K562 (cell line): Measurements from ENCODE around the gene SP140L. TPM values are rescaled to one million over a fixed set of nuclear protein-coding genes. Genes with fewer than 3 reads are reported as not detected.

Source experiments
- ATAC-seq: fragments of 200-7000 bp; cut with Tn5 transposase; 3 replicates; pipeline ENCODE4 v1.9.1; 2020; ENCODE audit warnings: moderate library complexity
- BruUV-seq: library from RNA; stranded (reverse); fragments of 400-500 nt; replicated peaks from 2 replicates; lab custom pipeline; 2021; lab: Mats Ljungman, UMichigan
- CTCF ChIA-PET: fragments of 300-600 bp; formaldehyde crosslinking; extraction: SDS; loops from one replicate; lab custom pipeline; 2021; ENCODE audit warnings: low intra/inter-chr PET ratio; lab: Yijun Ruan, JAX
- POLR2A ChIA-PET: fragments of 300-600, 350-650 bp; sonication (Branson Sonifier 250); formaldehyde crosslinking; extraction: SDS; loops from one replicate; lab custom pipeline; 2021; ENCODE audit warnings: antibody characterized with exemption, inconsistent platforms; lab: Yijun Ruan, JAX
- DNase-seq, 4 experiments: peaks; one replicate each; pipeline versions ENCODE4 v3.0.0 to v3.0.0-alpha.2; 2011 to 2018; ENCODE audit warnings: low spot score in 3 of 4, mixed read lengths in 3 of 4; ENCODE audit errors: extremely low read depth in 1 of 4
- FAIRE-seq: peaks from 2 replicates; lab custom pipeline; 2011; peaks lifted over from hg19 to GRCh38; lab: Jason Lieb, UNC
- H2AFZ ChIP-seq: 2 replicates; pipeline ENCODE4 v1.6.0; 2011; ENCODE audit warnings: low read depth, low read length, control low read depth, inconsistent platforms
- H3K27ac ChIP-seq: fragments of 200-600 bp; 3 replicates; pipeline ENCODE4 v1.8.0; 2011; ENCODE audit warnings: low read depth, mild to moderate bottlenecking, control low read depth, inconsistent platforms, low read length, moderate library complexity, mixed read lengths; ENCODE audit errors: extremely low read depth
- H3K27me3 ChIP-seq, 2 experiments: fragments of 300-600 bp in 1 of 2; 2 replicates in 1 of 2; 3 replicates in 1 of 2; pipeline versions ENCODE4 v1.6.0 to v1.8.0; 2011; ENCODE audit warnings: inconsistent platforms in 2 of 2, low read length in 2 of 2, mild to moderate bottlenecking in 1 of 2, mixed read lengths in 1 of 2, moderate library complexity in 1 of 2; ENCODE audit not compliant: control insufficient read depth in 2 of 2, insufficient read depth in 2 of 2
- H3K36me3 ChIP-seq: fragments of 300-600 bp; 3 replicates; pipeline ENCODE4 v1.8.0; 2011; ENCODE audit warnings: mild to moderate bottlenecking, low read length, inconsistent platforms; ENCODE audit not compliant: control insufficient read depth, insufficient read depth
- H3K4me1 ChIP-seq, 2 experiments: fragments of 200-600 bp in 1 of 2; replicated peaks in 1 of 2; 2 replicates in 1 of 2; 3 replicates in 1 of 2; pipeline versions ENCODE4 v1.5.1 to v1.8.0; 2011; ENCODE audit warnings: inconsistent platforms in 2 of 2, low read length in 2 of 2, mild to moderate bottlenecking in 1 of 2, mixed read lengths in 1 of 2, moderate library complexity in 1 of 2; ENCODE audit not compliant: control insufficient read depth in 2 of 2, insufficient read depth in 2 of 2
- H3K4me2 ChIP-seq: 2 replicates; pipeline ENCODE4 v1.6.1; 2011; ENCODE audit warnings: low read length, control low read depth, inconsistent platforms, mixed read lengths; ENCODE audit not compliant: insufficient read depth
- H3K4me3 ChIP-seq: fragments of 200-600 bp; sonication (generic), shearing (Covaris generic); 2 replicates; pipeline ENCODE4 v1.5.1; 2016; ENCODE audit warnings: control low read depth, inconsistent platforms
- H3K79me2 ChIP-seq: fragments of 200-600 bp; 3 replicates; pipeline ENCODE4 v1.8.0; 2011; ENCODE audit warnings: low read length, inconsistent platforms; ENCODE audit not compliant: control insufficient read depth, insufficient read depth
- H3K9ac ChIP-seq, 2 experiments: 2 replicates each; pipeline versions ENCODE4 v1.6.0 to v1.6.1; 2011; ENCODE audit warnings: low read depth in 2 of 2, low read length in 2 of 2, control low read depth in 1 of 2, inconsistent platforms in 1 of 2, mild to moderate bottlenecking in 1 of 2, mixed read lengths in 1 of 2; ENCODE audit not compliant: insufficient read depth in 1 of 2
- H3K9me1 ChIP-seq: one replicate; pipeline ENCODE4 v1.6.0; 2011; ENCODE audit warnings: inconsistent platforms, mild to moderate bottlenecking, low read length, moderate library complexity; ENCODE audit not compliant: control insufficient read depth, insufficient read depth
- H3K9me3 ChIP-seq: replicated peaks from 2 replicates; pipeline ENCODE4 v1.5.1; 2011; ENCODE audit warnings: low read depth, low read length, inconsistent platforms; ENCODE audit not compliant: control insufficient read depth, insufficient read depth
- H4K20me1 ChIP-seq: replicated peaks from 2 replicates; pipeline ENCODE4 v1.6.1; 2011; ENCODE audit warnings: low read length, inconsistent platforms, mixed read lengths; ENCODE audit not compliant: control insufficient read depth, insufficient read depth
- ASH1L ChIP-seq: fragments of 450-650 bp; IDR thresholded peaks from 2 replicates; pipeline ENCODE4 v1.6.1; 2018; ENCODE audit warnings: borderline replicate concordance, mild to moderate bottlenecking, low read depth; ENCODE audit not compliant: partially characterized antibody
- CSDE1 ChIP-seq, 2 experiments: fragments of 450-650 bp; IDR thresholded peaks; 2 replicates each; pipeline ENCODE4 v1.6.1; 2016; ENCODE audit warnings: mild to moderate bottlenecking in 1 of 2
- HEY1 ChIP-seq: fragments of 250-450 bp; sonication (Bioruptor Pico); IDR thresholded peaks from 2 replicates; pipeline ENCODE4 v1.5.0; 2020; ENCODE audit warnings: mild to moderate bottlenecking, moderate library complexity, borderline replicate concordance
- SIN3A ChIP-seq, 2 experiments: fragments of 150-350 bp in 1 of 2; IDR thresholded peaks; 2 replicates each; pipeline ENCODE4 v1.6.1; 2011 to 2016; ENCODE audit warnings: borderline replicate concordance in 2 of 2, low read depth in 2 of 2, low read length in 2 of 2, mild to moderate bottlenecking in 2 of 2, moderate library complexity in 2 of 2; ENCODE audit not compliant: control insufficient read depth in 1 of 2
- ZNF436 ChIP-seq: fragments of 250-450, 450-650 bp; sonication (Bioruptor Pico); formaldehyde crosslinking; IDR thresholded peaks from 2 replicates; pipeline ENCODE4 v1.7.0; 2020; ENCODE audit warnings: mild to moderate bottlenecking
- WGBS: fragments of 100-300 bp; shearing (Covaris generic); methylation state at CpG from one replicate; pipeline ENCODE4 v1.1.6; 2016; ENCODE audit warnings: low coverage, mixed read lengths; ENCODE audit not compliant: insufficient coverage; ENCODE audit errors: missing lambda C conversion rate; 5-methylcytosine and 5-hydroxymethylcytosine counted together
- in situ Hi-C: fragments of 300-500 bp; cut with MboI; formaldehyde crosslinking; loops from 4 replicates; pipeline ENCODE4 v1.15.0; 2018; ENCODE audit warnings: inconsistent platforms, mixed read lengths
- intact Hi-C: fragments of 100-400 bp; cut with micrococcal nuclease; formaldehyde crosslinking; loops from 2 replicates; pipeline ENCODE4 v1.14.2; 2022
- polyA plus RNA-seq, 8 experiments: library from polyadenylated mRNA; depleted of rRNA in 4 of 8; stranded (reverse) in 5 of 8; unstranded in 3 of 8; fragments of >200 nt; fragmentation: Nextera tagmentation in 2 of 8; fragmentation: Illumina TruSeq in 1 of 8; extraction: Ambion mirVana in 2 of 8; extraction: Trizol in 1 of 8; gene quantifications; 2 replicates each; pipeline versions ENCODE4 v1.2.1 to v1.2.3, GENCODE V29; 2011 to 2014; ENCODE audit warnings: inconsistent platforms in 1 of 8, missing spikeins in 1 of 8
- total RNA-seq, 7 experiments: library from RNA; depleted of rRNA in 6 of 7; stranded (reverse); fragments of >200 nt in 6 of 7; fragmentation: Illumina TruSeq in 2 of 7; extraction: Trizol in 2 of 7; gene quantifications; 2 replicates each; pipeline versions ENCODE4 v1.2.1 to v1.2.3, GENCODE V29; 2011 to 2021; ENCODE audit warnings: low replicate concordance in 1 of 7
- TF ChIP-seq, protein P1 (sequence below), 2 experiments: fragments of 450-650 bp in 1 of 2; sonication (generic) in 1 of 2; formaldehyde crosslinking in 1 of 2; IDR thresholded peaks; 2 replicates each; pipeline versions ENCODE4 v1.7.1 to v1.9.0; 2016 to 2022; ENCODE audit warnings: inconsistent platforms in 1 of 2, mild to moderate bottlenecking in 1 of 2, missing genetic modification reagents in 1 of 2
- TF ChIP-seq, protein P2 (sequence below): IDR thresholded peaks from 2 replicates; pipeline ENCODE4 v1.6.1; 2016; ENCODE audit warnings: missing genetic modification characterization, missing compliant biosample characterization
- TF ChIP-seq, protein P3 (sequence below): fragments of 450-650 bp; IDR thresholded peaks from 2 replicates; pipeline ENCODE4 v1.6.1; 2016; ENCODE audit warnings: mild to moderate bottlenecking

Gene SP140L
- total and polyA plus RNA-seq, 9 of the 15 experiments (the other 6 are each of a cell fraction or from before 2014, with no cell fraction given): 4.0 to 15.5 (median 11.3) TPM

DNA sequence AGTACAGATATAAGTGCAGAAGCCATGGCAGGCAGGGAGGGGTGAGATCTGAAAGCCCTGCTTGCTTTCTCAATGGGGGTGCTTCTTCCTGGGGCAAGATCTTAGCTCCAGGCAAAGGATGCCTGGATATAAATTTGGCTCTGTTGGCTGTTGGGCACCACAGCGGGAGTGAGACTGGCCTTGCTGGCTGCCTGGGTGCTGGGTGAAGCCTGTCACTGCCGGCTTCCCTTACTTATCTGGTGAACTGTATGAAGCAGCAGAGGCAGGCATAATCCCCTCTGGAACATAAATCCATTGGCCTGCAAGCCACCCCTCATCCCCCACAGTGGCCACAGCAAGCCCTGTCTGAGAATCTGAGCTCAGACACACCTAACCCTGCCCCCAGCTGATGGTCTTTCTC is 27.4 kb upstream of the SP140L start:
- DNase-seq (no peak), FAIRE-seq (no peak), ATAC-seq (no peak)
- Histone ChIP-seq H3K27me3 (0 out of 5 replicates have a peak, but pooled peaks cover 0 to 5% of the 10 kb centered on the region in 2 experiments), H3K4me2 (no peak overlapping the region), H3K9me3 (no peaks in the 10 kb centered on the region), H3K4me3 (no peak overlapping the region), H2AFZ (no peak overlapping the region), H3K27ac (no peak overlapping the region), H4K20me1 (no peaks in the 10 kb centered on the region), H3K36me3 (no peaks in the 10 kb centered on the region), H3K9ac (no peak overlapping the region), H3K9me1 (no peaks in the 10 kb centered on the region), H3K4me1 (no peaks in the 10 kb centered on the region), H3K79me2 (no peaks in the 10 kb centered on the region)
- intact Hi-C loops (no loop called here), in situ Hi-C loops (no loop called here)
- POLR2A ChIA-PET: interaction anchor here (0.7 kb wide), 1 partner anchor 120 kb away, joined by 3 read pairs; no protein-coding TSS in a partner anchor
- CTCF ChIA-PET: no interaction called here
- BruUV-seq: no TSS peak
- WGBS: 0% methylated on average over 2 of the region's 2 CpGs
- no peak for TF ChIP-seq ZNF436 (CRISPR knock-in tag)
- TF ChIP-seq, protein P1, sequence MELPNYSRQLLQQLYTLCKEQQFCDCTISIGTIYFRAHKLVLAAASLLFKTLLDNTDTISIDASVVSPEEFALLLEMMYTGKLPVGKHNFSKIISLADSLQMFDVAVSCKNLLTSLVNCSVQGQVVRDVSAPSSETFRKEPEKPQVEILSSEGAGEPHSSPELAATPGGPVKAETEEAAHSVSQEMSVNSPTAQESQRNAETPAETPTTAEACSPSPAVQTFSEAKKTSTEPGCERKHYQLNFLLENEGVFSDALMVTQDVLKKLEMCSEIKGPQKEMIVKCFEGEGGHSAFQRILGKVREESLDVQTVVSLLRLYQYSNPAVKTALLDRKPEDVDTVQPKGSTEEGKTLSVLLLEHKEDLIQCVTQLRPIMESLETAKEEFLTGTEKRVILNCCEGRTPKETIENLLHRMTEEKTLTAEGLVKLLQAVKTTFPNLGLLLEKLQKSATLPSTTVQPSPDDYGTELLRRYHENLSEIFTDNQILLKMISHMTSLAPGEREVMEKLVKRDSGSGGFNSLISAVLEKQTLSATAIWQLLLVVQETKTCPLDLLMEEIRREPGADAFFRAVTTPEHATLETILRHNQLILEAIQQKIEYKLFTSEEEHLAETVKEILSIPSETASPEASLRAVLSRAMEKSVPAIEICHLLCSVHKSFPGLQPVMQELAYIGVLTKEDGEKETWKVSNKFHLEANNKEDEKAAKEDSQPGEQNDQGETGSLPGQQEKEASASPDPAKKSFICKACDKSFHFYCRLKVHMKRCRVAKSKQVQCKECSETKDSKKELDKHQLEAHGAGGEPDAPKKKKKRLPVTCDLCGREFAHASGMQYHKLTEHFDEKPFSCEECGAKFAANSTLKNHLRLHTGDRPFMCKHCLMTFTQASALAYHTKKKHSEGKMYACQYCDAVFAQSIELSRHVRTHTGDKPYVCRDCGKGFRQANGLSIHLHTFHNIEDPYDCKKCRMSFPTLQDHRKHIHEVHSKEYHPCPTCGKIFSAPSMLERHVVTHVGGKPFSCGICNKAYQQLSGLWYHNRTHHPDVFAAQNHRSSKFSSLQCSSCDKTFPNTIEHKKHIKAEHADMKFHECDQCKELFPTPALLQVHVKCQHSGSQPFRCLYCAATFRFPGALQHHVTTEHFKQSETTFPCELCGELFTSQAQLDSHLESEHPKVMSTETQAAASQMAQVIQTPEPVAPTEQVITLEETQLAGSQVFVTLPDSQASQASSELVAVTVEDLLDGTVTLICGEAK (IDR thresholded peaks at IDR 0.05): no peak
- TF ChIP-seq, protein P1 (CRISPR knock-in tag; IDR thresholded peaks at IDR 0.05): no peak
- no peak for TF ChIP-seq ASH1L
- no peak for TF ChIP-seq CSDE1 (IDR thresholded peaks at IDR 0.05)
- TF ChIP-seq, protein P2, sequence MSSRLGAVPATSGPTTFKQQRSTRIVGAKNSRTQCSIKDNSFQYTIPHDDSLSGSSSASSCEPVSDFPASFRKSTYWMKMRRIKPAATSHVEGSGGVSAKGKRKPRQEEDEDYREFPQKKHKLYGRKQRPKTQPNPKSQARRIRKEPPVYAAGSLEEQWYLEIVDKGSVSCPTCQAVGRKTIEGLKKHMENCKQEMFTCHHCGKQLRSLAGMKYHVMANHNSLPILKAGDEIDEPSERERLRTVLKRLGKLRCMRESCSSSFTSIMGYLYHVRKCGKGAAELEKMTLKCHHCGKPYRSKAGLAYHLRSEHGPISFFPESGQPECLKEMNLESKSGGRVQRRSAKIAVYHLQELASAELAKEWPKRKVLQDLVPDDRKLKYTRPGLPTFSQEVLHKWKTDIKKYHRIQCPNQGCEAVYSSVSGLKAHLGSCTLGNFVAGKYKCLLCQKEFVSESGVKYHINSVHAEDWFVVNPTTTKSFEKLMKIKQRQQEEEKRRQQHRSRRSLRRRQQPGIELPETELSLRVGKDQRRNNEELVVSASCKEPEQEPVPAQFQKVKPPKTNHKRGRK (tag): no peak
- TF ChIP-seq, protein P3, sequence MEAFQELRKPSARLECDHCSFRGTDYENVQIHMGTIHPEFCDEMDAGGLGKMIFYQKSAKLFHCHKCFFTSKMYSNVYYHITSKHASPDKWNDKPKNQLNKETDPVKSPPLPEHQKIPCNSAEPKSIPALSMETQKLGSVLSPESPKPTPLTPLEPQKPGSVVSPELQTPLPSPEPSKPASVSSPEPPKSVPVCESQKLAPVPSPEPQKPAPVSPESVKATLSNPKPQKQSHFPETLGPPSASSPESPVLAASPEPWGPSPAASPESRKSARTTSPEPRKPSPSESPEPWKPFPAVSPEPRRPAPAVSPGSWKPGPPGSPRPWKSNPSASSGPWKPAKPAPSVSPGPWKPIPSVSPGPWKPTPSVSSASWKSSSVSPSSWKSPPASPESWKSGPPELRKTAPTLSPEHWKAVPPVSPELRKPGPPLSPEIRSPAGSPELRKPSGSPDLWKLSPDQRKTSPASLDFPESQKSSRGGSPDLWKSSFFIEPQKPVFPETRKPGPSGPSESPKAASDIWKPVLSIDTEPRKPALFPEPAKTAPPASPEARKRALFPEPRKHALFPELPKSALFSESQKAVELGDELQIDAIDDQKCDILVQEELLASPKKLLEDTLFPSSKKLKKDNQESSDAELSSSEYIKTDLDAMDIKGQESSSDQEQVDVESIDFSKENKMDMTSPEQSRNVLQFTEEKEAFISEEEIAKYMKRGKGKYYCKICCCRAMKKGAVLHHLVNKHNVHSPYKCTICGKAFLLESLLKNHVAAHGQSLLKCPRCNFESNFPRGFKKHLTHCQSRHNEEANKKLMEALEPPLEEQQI: no peak
- no peak for TF ChIP-seq HEY1
- no peak for TF ChIP-seq SIN3A (IDR thresholded peaks at IDR 0.05; ENCODE audit: borderline replicate concordance in 2 of 2, control insufficient read depth in 1 of 2, low read depth in 2 of 2, low read length in 2 of 2)
